Neural progenitor cell (in vitro differentiated cells): ENCODE data around the gene CPT1B.

Experiments
- EZH2 ChIP-seq: fragments of 200-600 bp; sonication (generic); IDR thresholded peaks from 2 replicates; pipeline ENCODE4 v1.6.1; 2017; ENCODE audit warnings: antibody characterized with exemption, mild to moderate bottlenecking, moderate library complexity
- TF ChIP-seq, protein P1 (sequence below): fragments of 200-600 bp; sonication (generic); IDR thresholded peaks from 2 replicates; pipeline ENCODE4 v1.5.1; 2017; ENCODE audit warnings: antibody characterized with exemption, mild to moderate bottlenecking

DNA sequence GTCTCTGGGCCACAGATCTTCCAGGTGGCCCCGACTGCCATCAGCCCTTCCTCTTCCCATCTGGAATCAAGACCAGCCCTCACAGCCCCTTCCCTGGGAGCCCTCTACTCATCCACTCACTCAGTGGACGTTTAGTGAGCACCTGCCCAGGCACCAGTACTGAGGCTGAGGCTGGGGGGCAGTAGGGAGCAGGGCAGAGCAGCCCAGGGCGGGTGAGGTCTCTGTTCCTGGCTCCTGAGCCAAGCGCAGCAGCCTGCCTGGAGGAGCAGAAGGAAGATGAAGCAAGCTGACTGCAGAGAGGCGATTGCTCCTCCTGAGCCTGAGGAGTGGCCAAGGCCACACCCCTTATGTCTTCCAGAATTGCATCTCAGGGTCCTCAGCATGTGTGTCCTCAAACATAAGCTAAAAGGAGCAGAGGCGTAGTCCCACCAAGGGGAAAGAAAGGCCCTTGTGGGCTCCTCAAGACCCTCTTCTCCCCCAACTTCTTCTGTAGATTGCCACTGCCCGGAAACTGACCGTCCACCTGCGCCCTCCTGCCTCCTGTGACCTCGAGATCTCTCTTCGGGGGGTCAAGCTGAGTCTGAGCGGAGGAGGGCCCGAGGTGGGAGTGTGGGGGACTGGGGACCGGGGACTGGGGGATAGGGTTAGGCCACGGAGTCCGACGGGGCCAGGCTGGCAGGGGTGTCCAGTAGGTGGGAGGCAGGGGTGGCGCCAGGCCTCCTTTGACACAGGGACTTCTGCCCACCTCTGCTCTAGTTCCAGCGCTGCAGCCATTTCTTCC, 28.1 kb upstream of the CPT1B start:
- TF ChIP-seq, protein P1, sequence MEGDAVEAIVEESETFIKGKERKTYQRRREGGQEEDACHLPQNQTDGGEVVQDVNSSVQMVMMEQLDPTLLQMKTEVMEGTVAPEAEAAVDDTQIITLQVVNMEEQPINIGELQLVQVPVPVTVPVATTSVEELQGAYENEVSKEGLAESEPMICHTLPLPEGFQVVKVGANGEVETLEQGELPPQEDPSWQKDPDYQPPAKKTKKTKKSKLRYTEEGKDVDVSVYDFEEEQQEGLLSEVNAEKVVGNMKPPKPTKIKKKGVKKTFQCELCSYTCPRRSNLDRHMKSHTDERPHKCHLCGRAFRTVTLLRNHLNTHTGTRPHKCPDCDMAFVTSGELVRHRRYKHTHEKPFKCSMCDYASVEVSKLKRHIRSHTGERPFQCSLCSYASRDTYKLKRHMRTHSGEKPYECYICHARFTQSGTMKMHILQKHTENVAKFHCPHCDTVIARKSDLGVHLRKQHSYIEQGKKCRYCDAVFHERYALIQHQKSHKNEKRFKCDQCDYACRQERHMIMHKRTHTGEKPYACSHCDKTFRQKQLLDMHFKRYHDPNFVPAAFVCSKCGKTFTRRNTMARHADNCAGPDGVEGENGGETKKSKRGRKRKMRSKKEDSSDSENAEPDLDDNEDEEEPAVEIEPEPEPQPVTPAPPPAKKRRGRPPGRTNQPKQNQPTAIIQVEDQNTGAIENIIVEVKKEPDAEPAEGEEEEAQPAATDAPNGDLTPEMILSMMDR: peak; percentile 17
- no peak for TF ChIP-seq EZH2
